GM12878 (cell line): Measurements from ENCODE around the gene COL18A1. TPM values are rescaled to one million over a fixed set of nuclear protein-coding genes. Genes with fewer than 3 reads are reported as not detected.

ENCODE experiments used
- ATAC-seq: fragments of 200-7000 bp; cut with Tn5 transposase; 3 replicates; pipeline ENCODE4 v1.9.1; 2020; ENCODE audit warnings: mild to moderate bottlenecking, moderate library complexity
- BruUV-seq: library from RNA; stranded (reverse); fragments of 400-500 nt; replicated peaks from 2 replicates; lab custom pipeline; 2021; lab: Mats Ljungman, UMichigan
- CTCF ChIA-PET: fragments of 300-600 bp; sonication (Branson Sonifier 250); formaldehyde crosslinking; extraction: SDS; loops from one replicate; lab custom pipeline; 2021; ENCODE audit warnings: inconsistent platforms; lab: Yijun Ruan, JAX
- POLR2A ChIA-PET: fragments of 350-600 bp; formaldehyde crosslinking; extraction: SDS; loops from one replicate; lab custom pipeline; 2021; ENCODE audit warnings: inconsistent platforms; lab: Charles Lee
- RAD21 ChIA-PET: fragments of 300-600 bp; sonication (Branson Sonifier 250); formaldehyde crosslinking; loops from one replicate; lab custom pipeline; 2023; ENCODE audit warnings: antibody characterized with exemption; ENCODE audit not compliant: unreplicated experiment; lab: Charles Lee
- SMC1A ChIA-PET: fragments of 300-600 bp; sonication (Branson Sonifier 250); formaldehyde crosslinking; loops from one replicate; lab custom pipeline; 2023; ENCODE audit not compliant: unreplicated experiment, uncharacterized antibody; lab: Charles Lee
- DNase-seq: peaks from one replicate; pipeline ENCODE4 v3.0.0-alpha.2; 2011; ENCODE audit warnings: low read depth, low spot score
- FAIRE-seq: peaks from 3 replicates; lab custom pipeline; 2011; peaks lifted over from hg19 to GRCh38; lab: Jason Lieb, UNC
- H2AFZ ChIP-seq: 2 replicates; pipeline ENCODE4 v1.6.0; 2011; ENCODE audit warnings: low read depth, low read length, control low read depth; ENCODE audit not compliant: control insufficient read depth
- H3K27ac ChIP-seq: 2 replicates; pipeline ENCODE4 v1.5.1; 2011; ENCODE audit warnings: control low read depth; ENCODE audit not compliant: control insufficient read depth, insufficient read depth
- H3K27me3 ChIP-seq, 2 experiments: replicated peaks in 1 of 2; 2 replicates each; pipeline versions ENCODE4 v1.6.0 to v1.6.1; 2011; ENCODE audit warnings: low read length in 1 of 2; ENCODE audit not compliant: control insufficient read depth in 2 of 2, insufficient read depth in 2 of 2
- H3K36me3 ChIP-seq, 2 experiments: 2 replicates each; pipeline ENCODE4 v1.5.1; 2011; ENCODE audit warnings: low read length in 1 of 2; ENCODE audit not compliant: control insufficient read depth in 2 of 2, insufficient read depth in 2 of 2
- H3K4me1 ChIP-seq: 2 replicates; pipeline ENCODE4 v1.6.1; 2011; ENCODE audit warnings: mild to moderate bottlenecking, low read length, moderate library complexity, mixed read lengths; ENCODE audit not compliant: control insufficient read depth, insufficient read depth
- H3K4me2 ChIP-seq: 2 replicates; pipeline ENCODE4 v1.6.0; 2011; ENCODE audit warnings: control low read depth; ENCODE audit not compliant: control insufficient read depth, insufficient read depth
- H3K4me3 ChIP-seq: fragments of 200-600 bp; sonication (generic); 2 replicates; pipeline ENCODE4 v1.5.1; 2016
- H3K79me2 ChIP-seq: 2 replicates; pipeline ENCODE4 v1.6.0; 2011; ENCODE audit warnings: low read length; ENCODE audit not compliant: control insufficient read depth, insufficient read depth
- H3K9ac ChIP-seq: 2 replicates; pipeline ENCODE4 v1.8.0; 2011; ENCODE audit warnings: low read length, control low read depth, mixed read lengths; ENCODE audit not compliant: control insufficient read depth, insufficient read depth
- H3K9me3 ChIP-seq: replicated peaks from 3 replicates; pipeline ENCODE4 v1.5.1; 2011; ENCODE audit warnings: mild to moderate bottlenecking, low read length; ENCODE audit not compliant: control insufficient read depth, insufficient read depth
- H4K20me1 ChIP-seq: 2 replicates; pipeline ENCODE4 v1.6.0; 2011; ENCODE audit not compliant: control insufficient read depth, insufficient read depth
- BCL11A ChIP-seq: IDR thresholded peaks from 2 replicates; pipeline ENCODE4 v1.6.1; 2011; ENCODE audit warnings: low read depth, low read length
- CBX3 ChIP-seq: fragments of 200-600 bp; sonication (generic); IDR thresholded peaks from 2 replicates; pipeline ENCODE4 v1.6.1; 2016; ENCODE audit warnings: low read depth, borderline replicate concordance
- CEBPB ChIP-seq, 2 experiments: fragments of 150-350 bp in 1 of 2; IDR thresholded peaks; 2 replicates each; pipeline ENCODE4 v1.6.1; 2012 to 2014; ENCODE audit warnings: low read depth in 2 of 2, low read length in 2 of 2, borderline replicate concordance in 1 of 2, inconsistent platforms in 1 of 2
- CREB1 ChIP-seq: IDR thresholded peaks from 2 replicates; pipeline ENCODE4 v1.6.1; 2012; ENCODE audit warnings: low read depth, mild to moderate bottlenecking, inconsistent platforms
- GABPA ChIP-seq: IDR thresholded peaks from 2 replicates; pipeline ENCODE4 v1.6.1; 2014; ENCODE audit warnings: antibody characterized with exemption, low read depth, mild to moderate bottlenecking, inconsistent platforms
- HDAC6 ChIP-seq: fragments of 200-600 bp; sonication (generic); IDR thresholded peaks from one replicate; pipeline ENCODE4 v1.8.0; 2017; ENCODE audit warnings: antibody characterized with exemption; ENCODE audit not compliant: unreplicated experiment
- KLF5 ChIP-seq: fragments of 450-650 bp; IDR thresholded peaks from 2 replicates; pipeline ENCODE4 v1.6.1; 2014; ENCODE audit warnings: mild to moderate bottlenecking; ENCODE audit not compliant: partially characterized antibody
- MEF2A ChIP-seq: IDR thresholded peaks from 2 replicates; pipeline ENCODE4 v1.6.1; 2011; ENCODE audit warnings: low read depth, mild to moderate bottlenecking, low read length, moderate library complexity; ENCODE audit not compliant: insufficient read depth
- MTA2 ChIP-seq: fragments of 450-650 bp; IDR thresholded peaks from 2 replicates; pipeline ENCODE4 v1.6.1; 2016; ENCODE audit warnings: low read depth, mild to moderate bottlenecking, moderate library complexity
- NR2F1 ChIP-seq: fragments of 450-650 bp; conservative IDR thresholded peaks from 2 replicates; pipeline ENCODE4 v1.6.1; 2017; ENCODE audit warnings: mild to moderate bottlenecking
- RAD51 ChIP-seq: fragments of 450-650 bp; IDR thresholded peaks from 2 replicates; pipeline ENCODE4 v1.6.1; 2016; ENCODE audit warnings: moderate library complexity, mild to moderate bottlenecking, inconsistent platforms
- RELA ChIP-seq: fragments of 450-650 bp; IDR thresholded peaks from 2 replicates; pipeline ENCODE4 v1.8.0; 2014; ENCODE audit warnings: borderline replicate concordance; ENCODE audit not compliant: partially characterized antibody
- STAT1 ChIP-seq: fragments of 450-650 bp; conservative IDR thresholded peaks from 2 replicates; pipeline ENCODE4 v1.6.1; 2014; ENCODE audit warnings: antibody characterized with exemption, mild to moderate bottlenecking
- STAT3 ChIP-seq: IDR thresholded peaks from 2 replicates; pipeline ENCODE4 v1.6.1; 2011; ENCODE audit warnings: low read depth, low read length, improper control_type of control experiment
- TARDBP ChIP-seq: IDR thresholded peaks from 2 replicates; pipeline ENCODE4 v1.6.1; 2016; ENCODE audit warnings: borderline replicate concordance
- ZNF622 ChIP-seq: fragments of 450-650 bp; IDR thresholded peaks from 2 replicates; pipeline ENCODE4 v1.6.1; 2017; ENCODE audit warnings: mild to moderate bottlenecking, inconsistent platforms
- WGBS: methylation state at CpG from one replicate; pipeline ENCODE4 v1.1.6; 2016; ENCODE audit warnings: low lambda C conversion rate; ENCODE audit not compliant: insufficient replicate concordance, insufficient coverage; ENCODE audit errors: missing lambda C conversion rate; 5-methylcytosine and 5-hydroxymethylcytosine counted together
- in situ Hi-C: fragments of 300-500 bp; cut with MboI; formaldehyde crosslinking; loops from 9 replicates; pipeline ENCODE4 v1.14.3; 2018; ENCODE audit warnings: mixed read lengths
- intact Hi-C: fragments of 100-400 bp; cut with micrococcal nuclease; formaldehyde crosslinking; loops from one replicate; pipeline ENCODE4 v1.14.2; 2022; ENCODE audit not compliant: unreplicated experiment
- polyA plus RNA-seq, 11 experiments: library from polyadenylated mRNA; depleted of rRNA in 4 of 11; unstranded in 6 of 11; stranded (reverse) in 5 of 11; fragments of >200 nt; fragmentation: Nextera tagmentation in 4 of 11; fragmentation: Illumina TruSeq in 1 of 11; extraction: Ambion mirVana in 4 of 11; extraction: Trizol in 1 of 11; gene quantifications; 1 replicate in 1 of 11; 2 replicates in 10 of 11; pipeline versions ENCODE4 v1.2.1 to v1.2.3, GENCODE V29; 2011 to 2016; ENCODE audit warnings: inconsistent platforms in 2 of 11, missing spikeins in 2 of 11, low read depth in 1 of 11
- total RNA-seq, 4 experiments: library from RNA; depleted of rRNA in 3 of 4; stranded (reverse); fragments of >200 nt in 3 of 4; fragmentation: Illumina TruSeq in 1 of 4; extraction: Trizol in 1 of 4; gene quantifications; 2 replicates each; pipeline versions ENCODE4 v1.2.1 to v1.2.3, GENCODE V29; 2013 to 2021
- TF ChIP-seq, protein P1 (sequence below): IDR thresholded peaks from 2 replicates; pipeline ENCODE4 v1.6.1; 2012; ENCODE audit warnings: low read depth, low read length, improper control_type of control experiment
- TF ChIP-seq, protein P2 (sequence below): fragments of 450-650 bp; IDR thresholded peaks from 2 replicates; pipeline ENCODE4 v1.6.1; 2016; ENCODE audit warnings: mild to moderate bottlenecking

The COL18A1 gene
- total and polyA plus RNA-seq, 10 of the 15 experiments (the other 5 are each of a cell fraction or from before 2014, with no cell fraction given), result under 0.01 to 0.49 (median 0.09) TPM; not detected in 3

DNA sequence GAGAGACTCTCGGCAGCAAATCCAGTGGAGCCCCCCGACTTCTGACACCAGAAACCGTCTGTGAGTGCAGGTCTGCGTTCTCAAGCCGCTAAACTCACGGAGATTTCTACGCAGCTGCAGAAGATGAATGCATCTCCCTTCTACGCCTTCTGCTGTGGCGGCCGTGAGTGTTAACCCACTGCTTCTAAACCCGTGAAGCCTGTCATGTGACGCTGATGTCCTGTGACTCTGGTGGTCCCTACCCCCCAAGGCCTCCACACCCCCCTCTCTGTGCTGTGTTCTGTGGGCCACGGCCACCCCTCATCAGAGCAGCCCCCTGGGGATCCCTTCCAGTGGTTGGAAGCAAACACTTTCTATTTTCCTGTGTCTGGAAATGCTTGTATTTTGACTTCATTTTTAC is 33.9 kb upstream of the COL18A1 start:
- no peaks in the 10 kb centered on the region for H3K79me2 ChIP-seq
- no peaks in the 10 kb centered on the region for H4K20me1 ChIP-seq
- DNase-seq, result no peak
- H3K9me3 ChIP-seq, result no peaks in the 10 kb centered on the region; the same call in 2 of the 3 replicates
- POLR2A ChIA-PET, result no interaction called here
- intact Hi-C loops, result no loop called here
- H3K4me1 ChIP-seq, result no peaks in the 10 kb centered on the region
- BruUV-seq, result no TSS peak
- no peaks in the 10 kb centered on the region for H3K36me3 ChIP-seq
- CTCF ChIA-PET, result no interaction called here
- 39% methylated on average over 13 of the region's 13 CpGs for WGBS
- H3K9ac ChIP-seq, result no peak overlapping the region
- SMC1A ChIA-PET, result no interaction called here
- no peak for ATAC-seq
- H2AFZ ChIP-seq, result no peak overlapping the region
- in situ Hi-C loops, result no loop called here
- TF ChIP-seq KLF5, result no peak
- TF ChIP-seq, protein P1, sequence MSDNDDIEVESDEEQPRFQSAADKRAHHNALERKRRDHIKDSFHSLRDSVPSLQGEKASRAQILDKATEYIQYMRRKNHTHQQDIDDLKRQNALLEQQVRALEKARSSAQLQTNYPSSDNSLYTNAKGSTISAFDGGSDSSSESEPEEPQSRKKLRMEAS, result no peak
- no peak for TF ChIP-seq CREB1
- RAD21 ChIA-PET, result no interaction called here
- H3K27ac ChIP-seq, result no peak overlapping the region
- no peak overlapping the region for H3K4me2 ChIP-seq
- no peaks in the 10 kb centered on the region; a peak in 1 of 4 replicates for H3K27me3 ChIP-seq
- H3K4me3 ChIP-seq, result no peak overlapping the region
- no peak for FAIRE-seq

GRCh38 chr21:45371655-45372054 is 33.3 kb upstream of the COL18A1 start:
- Histone ChIP-seq H3K4me1 (no peaks in the 10 kb centered on the region), H3K27ac (no peak overlapping the region), H3K4me2 (no peak overlapping the region), H3K79me2 (no peaks in the 10 kb centered on the region), H3K9me3 (no peaks in the 10 kb centered on the region; the same call in 2 of the 3 replicates), H4K20me1 (no peaks in the 10 kb centered on the region), H3K36me3 (no peaks in the 10 kb centered on the region), H3K27me3 (no peaks in the 10 kb centered on the region; a peak in 1 of 4 replicates), H3K9ac (no peak overlapping the region)
- ChIA-PET SMC1A (no interaction called here), POLR2A (no interaction called here)
- ATAC-seq (no peak), FAIRE-seq (no peak)
- WGBS, result 36% methylated on average over 5 of the region's 5 CpGs
- TF ChIP-seq CBX3 (no peak), STAT3 (no peak), NR2F1 (no peak), ZNF622 (no peak), GABPA (no peak), STAT1 (no peak), RELA (no peak), RAD51 (no peak), TARDBP (no peak), MTA2 (no peak), MEF2A (no peak), HDAC6 (no peak), CEBPB (IDR thresholded peaks at IDR 0.05; ENCODE audit: borderline replicate concordance in 1 of 2, low read depth in 2 of 2, low read length in 2 of 2) (no peak), BCL11A (no peak)
- TF ChIP-seq, protein P1, result no peak
- TF ChIP-seq, protein P2, sequence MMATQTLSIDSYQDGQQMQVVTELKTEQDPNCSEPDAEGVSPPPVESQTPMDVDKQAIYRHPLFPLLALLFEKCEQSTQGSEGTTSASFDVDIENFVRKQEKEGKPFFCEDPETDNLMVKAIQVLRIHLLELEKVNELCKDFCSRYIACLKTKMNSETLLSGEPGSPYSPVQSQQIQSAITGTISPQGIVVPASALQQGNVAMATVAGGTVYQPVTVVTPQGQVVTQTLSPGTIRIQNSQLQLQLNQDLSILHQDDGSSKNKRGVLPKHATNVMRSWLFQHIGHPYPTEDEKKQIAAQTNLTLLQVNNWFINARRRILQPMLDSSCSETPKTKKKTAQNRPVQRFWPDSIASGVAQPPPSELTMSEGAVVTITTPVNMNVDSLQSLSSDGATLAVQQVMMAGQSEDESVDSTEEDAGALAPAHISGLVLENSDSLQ, result no peak
- TF ChIP-seq, all 136 proteins: peak for 0
- Histone ChIP-seq H3K4me3 (no peak overlapping the region), H2AFZ (no peak overlapping the region)
- DNase-seq, result no peak
- RAD21 ChIA-PET, result no interaction called here
- intact Hi-C loops, result no loop called here
- in situ Hi-C loops, result no loop called here
- CTCF ChIA-PET, result interaction anchor here (0.5 kb wide), 1 partner anchor 20 kb away, joined by 3 read pairs; no protein-coding TSS in a partner anchor
- BruUV-seq, result no TSS peak
